HS-5 (cell line): ENCODE results near the gene ERBB4.
A peak's percentile ranks its signal among the peaks of the same experiment; 100 is the strongest.
"Not testable (repeated sequence)": the region's sequence is repeated elsewhere in the genome, so short reads cannot be mapped to it uniquely, and the experiment has no call there.

ENCODE experiments used
- DNase-seq: peaks from one replicate; pipeline ENCODE4 v3.0.0-alpha.2; 2012; ENCODE audit warnings: low read depth

Gene ERBB4

DNA sequence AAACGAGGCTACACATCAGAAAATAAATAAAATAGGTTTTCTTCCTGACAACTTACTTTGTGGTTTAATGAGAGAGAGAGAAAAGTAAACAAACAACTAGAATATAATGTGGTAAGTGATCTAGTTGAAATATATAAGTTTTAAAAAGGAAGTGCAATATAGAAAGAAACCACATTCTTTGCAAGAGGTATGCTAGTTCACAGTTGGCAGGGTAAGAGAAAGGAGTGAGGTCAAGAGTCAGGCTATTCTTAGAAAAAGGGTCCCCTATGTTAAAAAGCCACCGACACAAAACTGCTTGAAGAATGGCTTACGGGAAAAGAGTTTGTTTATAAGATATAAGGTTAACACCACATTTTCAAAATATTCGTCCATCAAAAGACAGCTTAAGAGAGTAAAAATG, 462.1 kb downstream of the ERBB4 start:
- no peak for DNase-seq

GRCh38 chr2:212073360-212073759, 465.2 kb downstream of the ERBB4 start:
- no peak for DNase-seq

DNA sequence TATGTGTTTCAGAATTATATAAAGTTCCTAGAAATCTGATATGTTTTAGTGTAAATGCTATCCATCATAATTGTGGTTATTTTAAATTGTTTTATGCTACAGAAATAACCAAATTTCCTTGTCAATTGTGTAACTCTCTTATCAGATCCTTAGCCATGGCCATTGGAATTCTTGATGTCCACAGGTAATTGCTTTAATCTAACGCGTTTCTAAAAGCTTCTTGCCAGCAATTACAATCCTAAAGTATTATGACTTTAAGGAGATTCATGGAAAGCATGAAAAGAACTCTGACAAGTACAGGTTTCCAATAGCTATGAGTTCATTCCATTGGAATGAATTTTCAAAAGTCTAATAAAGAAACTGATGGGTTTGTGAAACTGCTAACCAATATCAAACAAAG, 472.1 kb downstream of the ERBB4 start:
- no peak for DNase-seq

DNA sequence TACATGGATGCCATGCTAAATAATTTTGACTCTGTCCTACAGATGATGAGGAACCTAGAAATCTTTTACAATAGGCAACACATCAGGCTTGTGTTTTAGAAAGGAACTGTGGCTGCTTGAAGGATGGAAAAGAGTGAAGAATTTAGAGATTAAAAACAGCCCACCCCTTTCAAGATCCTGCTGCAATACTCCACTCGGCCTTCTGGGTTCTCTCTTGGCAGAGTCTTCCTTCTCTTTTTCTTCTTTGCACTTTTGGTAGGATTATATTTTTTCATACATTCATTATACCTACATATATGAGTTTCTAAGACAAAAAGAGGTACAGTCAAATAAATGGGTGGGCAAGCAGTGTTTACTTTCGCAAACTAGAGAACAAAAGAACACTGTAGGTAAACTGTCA, 474.3 kb downstream of the ERBB4 start:
- DNase-seq: no peak

- peak; percentile 72 for DNase-seq
Measured at GRCh38 chr2:212052412-212053159, 486.0 kb downstream of the ERBB4 start.

GRCh38 chr2:212050871-212051270, 487.7 kb downstream of the ERBB4 start:
- no peak for DNase-seq

DNA sequence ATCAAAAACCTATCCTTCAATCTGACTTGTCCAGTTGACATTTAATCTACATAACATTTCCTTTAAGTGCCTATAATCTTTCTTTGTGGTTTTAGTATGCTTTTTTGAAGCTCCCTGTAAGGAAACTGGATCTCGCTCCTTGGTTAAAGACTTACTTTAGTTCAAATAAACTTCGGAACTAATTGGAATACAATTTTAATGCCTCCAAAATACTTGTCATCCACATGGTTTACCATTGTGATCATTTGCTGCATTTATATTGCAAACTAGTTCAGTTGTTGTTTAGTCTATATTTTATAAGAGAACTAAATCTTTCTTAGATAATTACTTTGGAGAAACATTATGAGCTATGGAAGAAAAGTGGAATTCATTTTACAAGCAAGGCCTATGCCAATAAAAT, 496.0 kb downstream of the ERBB4 start:
- DNase-seq: no peak

GRCh38 chr2:212037062-212037461, 501.5 kb downstream of the ERBB4 start:
- DNase-seq: no peak

DNA sequence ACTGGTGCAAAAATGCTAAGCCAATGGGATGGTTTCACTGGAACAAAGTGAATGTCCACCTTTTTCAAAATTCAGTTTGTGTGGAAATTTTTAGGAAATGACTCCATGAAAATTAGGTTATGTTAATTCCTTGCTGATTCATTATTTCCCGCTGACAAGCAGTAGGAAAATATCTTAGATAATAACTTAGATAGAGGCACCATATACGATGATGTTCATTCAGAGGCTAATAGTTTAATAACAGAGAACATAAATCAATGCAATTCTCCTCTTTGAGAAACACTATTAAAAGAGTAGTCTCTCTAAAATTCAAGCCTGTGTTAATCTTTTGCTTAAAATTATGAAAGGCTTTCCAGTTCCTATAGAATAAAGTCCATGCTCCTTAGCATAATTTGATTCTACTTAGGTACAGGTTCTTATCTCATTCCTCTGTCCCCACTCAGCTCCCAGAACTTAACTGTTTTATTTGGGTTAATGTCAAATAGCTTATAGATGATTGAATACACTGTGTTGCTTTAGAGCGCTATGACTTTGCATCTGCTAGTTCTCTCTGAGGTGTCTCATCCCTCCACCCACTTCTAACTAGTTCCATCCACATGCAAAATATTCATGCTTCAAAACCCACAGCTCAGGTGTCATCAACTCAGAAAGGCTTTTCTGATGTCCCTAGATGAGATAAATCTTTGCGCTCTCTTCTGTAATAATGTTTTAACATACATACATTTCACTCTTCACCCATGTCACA, 503.6 kb downstream of the ERBB4 start:
- DNase-seq: no peak

- no peak for DNase-seq
Measured at GRCh38 chr2:212033888-212034287, 504.7 kb downstream of the ERBB4 start.

- DNase-seq: no peak
Measured at GRCh38 chr2:212032536-212033219, 505.9 kb downstream of the ERBB4 start.

- peak; percentile 56 for DNase-seq
Measured at GRCh38 chr2:212032032-212032431, 506.6 kb downstream of the ERBB4 start.

GRCh38 chr2:212030709-212031108, 507.9 kb downstream of the ERBB4 start:
- no peak for DNase-seq

DNA sequence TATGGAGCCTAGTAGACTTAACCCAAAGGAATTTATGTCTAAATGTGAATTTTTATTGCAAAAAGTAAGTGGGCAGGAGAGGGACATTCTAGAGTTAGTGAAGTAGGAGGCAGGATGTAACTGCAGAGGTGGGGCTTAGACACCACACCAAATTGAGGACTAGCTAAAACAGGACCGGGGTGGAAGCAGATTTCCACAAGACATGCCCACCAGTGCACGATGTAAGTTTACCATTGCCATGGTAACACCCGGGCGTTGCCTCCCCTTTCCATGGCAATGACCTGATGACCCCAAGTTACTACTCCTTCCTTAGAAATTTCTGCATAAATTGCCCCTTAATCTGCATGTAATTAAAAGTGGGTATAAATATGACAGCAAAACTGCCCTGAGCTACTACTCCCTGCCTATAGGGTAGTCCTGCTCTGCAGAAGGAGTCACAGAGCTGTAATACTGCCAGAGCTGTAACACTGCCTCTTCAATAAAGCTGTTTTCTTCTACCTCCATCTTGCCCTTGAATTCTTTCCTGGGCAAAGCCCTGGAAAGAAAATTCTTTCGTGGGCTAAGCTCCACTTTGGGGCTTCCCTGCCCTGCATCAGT, 509.7 kb downstream of the ERBB4 start:
- no peak for DNase-seq

GRCh38 chr2:212027681-212028628, 510.6 kb downstream of the ERBB4 start:
- DNase-seq: peak; percentile 72

DNA sequence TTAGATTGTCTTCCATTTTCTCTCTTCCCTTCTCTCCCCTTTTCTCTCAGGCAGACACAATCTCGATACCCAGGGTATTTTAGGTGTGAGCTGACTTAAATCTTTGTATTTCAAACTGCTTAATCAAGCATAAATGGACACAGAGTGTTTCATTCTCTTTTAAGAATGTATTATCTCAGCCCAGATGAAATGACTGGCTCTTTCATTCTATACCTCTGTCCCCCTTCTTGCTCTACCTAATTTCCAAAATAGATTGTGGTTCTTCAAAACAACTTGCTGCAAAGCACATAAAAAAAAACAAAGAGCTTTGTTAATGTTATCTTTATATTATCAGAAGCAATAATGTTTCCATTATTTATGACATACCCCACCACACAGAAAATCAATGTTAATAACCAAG, 514.6 kb downstream of the ERBB4 start:
- no peak for DNase-seq

GRCh38 chr2:212022966-212023365, 515.6 kb downstream of the ERBB4 start:
- no peak for DNase-seq

DNA sequence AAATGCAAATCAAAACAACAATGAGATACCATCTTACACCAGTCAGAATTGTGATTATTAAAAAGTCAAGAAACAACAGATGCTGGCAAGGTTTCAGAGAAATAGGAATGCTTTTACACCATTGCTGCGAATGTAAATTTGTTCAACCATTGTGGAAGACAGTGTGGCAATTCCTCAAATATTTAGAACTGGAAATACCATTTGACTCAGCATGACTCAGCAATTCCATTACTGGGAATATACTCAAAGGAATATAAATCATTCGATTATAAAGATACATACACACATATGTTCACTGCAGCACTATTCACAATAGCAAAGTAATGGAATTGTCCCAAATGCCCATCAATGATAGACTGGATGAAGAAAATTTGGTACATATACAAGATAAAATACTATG, 516.7 kb downstream of the ERBB4 start:
- peak; percentile 87 for DNase-seq

DNA sequence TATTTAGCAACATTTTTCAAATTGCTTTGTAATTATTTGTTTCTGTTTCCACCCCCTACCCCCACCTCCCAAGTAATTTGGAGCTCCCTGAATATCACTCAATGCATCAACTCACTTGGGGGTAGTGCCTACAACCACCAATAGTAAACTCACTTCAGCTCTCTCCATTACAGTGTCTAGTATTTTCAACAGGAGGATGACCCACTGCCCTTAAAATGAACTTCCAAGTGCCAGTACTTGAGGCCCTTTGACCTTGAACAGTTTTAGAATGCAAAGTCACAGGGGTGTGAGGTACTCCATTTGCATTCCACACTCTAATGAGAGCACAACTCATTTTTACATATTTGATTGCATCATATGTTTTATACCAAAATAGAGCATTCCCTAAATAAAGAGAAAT, 523.0 kb downstream of the ERBB4 start:
- DNase-seq: no peak

DNA sequence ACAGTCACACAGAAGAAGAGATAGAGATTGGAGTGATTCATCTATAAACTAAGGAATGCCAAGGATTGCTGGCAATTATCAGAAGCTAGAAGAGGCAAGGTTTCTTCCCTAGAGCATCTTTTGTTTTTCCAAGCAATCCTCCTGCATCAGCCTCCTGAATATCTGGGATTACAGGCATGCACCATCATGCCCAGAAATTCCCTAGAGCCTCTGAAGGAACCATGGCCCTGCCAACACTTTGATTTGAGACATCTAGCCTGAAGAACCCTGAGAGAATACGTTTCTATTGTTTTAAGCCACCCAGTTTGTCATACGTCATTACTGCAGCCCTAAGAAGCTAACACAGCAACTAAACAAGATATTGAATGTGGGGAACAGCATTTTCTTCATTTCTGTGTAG, 525.0 kb downstream of the ERBB4 start:
- no peak for DNase-seq

DNA sequence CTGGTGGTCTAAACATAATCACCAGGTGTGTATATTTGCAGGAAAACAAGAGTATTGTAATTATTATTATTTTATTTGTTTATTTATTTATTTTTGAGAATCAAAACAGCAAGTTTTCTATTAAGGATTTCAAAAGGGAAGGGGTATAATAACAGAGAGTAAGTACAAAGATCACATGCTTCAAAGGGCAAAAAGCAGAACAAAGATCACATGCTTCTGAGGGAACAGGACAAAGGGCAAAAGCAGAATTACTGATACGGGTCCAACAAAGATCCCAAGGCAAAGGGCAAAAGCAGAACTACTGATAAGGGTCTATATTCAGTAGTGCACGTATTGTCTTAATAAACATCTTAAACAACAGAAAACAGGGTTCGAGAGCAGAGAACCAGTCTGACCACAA, 528.3 kb downstream of the ERBB4 start:
- not testable (repeated sequence) for DNase-seq

GRCh38 chr2:212007972-212008371, 530.6 kb downstream of the ERBB4 start:
- no peak for DNase-seq
